ENCODE results near the gene MIEF2.

The MIEF2 gene

GRCh38 chr17:18250259-18250658 lies 10.2 kb upstream of the MIEF2 start:
- no peaks in the 10 kb centered on the region for H3K27me3 ChIP-seq (ENCODE audit: low read depth, low read length)
- peaks cover 60 to 93% of the 10 kb centered on the region in 2 donors for H3K36me3 ChIP-seq (ENCODE audit: control insufficient read depth in 1 of 2, insufficient read depth in 2 of 2, low read length in 2 of 2)
- H3K4me1 ChIP-seq (ENCODE audit: control insufficient read depth in 1 of 2, insufficient read depth in 2 of 2, low read length in 2 of 2): peaks cover 0 to 18% of the 10 kb centered on the region in 2 donors
- H3K9me3 ChIP-seq (ENCODE audit: control insufficient read depth in 1 of 2, low read length in 2 of 2): no peaks in the 10 kb centered on the region
- no peak overlapping the region for H3K27ac ChIP-seq (ENCODE audit: low read length)
- H3K4me3 ChIP-seq (ENCODE audit: low read depth in 1 of 2, low read length in 2 of 2): no peak overlapping the region

- Histone ChIP-seq H3K36me3 (ENCODE audit: control insufficient read depth in 1 of 2, insufficient read depth in 2 of 2, low read length in 2 of 2) (peaks cover 59 to 93% of the 10 kb centered on the region in 2 donors), H3K27ac (ENCODE audit: low read length) (no peak overlapping the region), H3K9me3 (ENCODE audit: control insufficient read depth in 1 of 2, low read length in 2 of 2) (no peaks in the 10 kb centered on the region), H3K4me1 (ENCODE audit: control insufficient read depth in 1 of 2, insufficient read depth in 2 of 2, low read length in 2 of 2) (peaks cover 0 to 18% of the 10 kb centered on the region in 2 donors), H3K4me3 (ENCODE audit: low read depth in 1 of 2, low read length in 2 of 2) (no peak overlapping the region), H3K27me3 (ENCODE audit: low read depth, low read length) (no peaks in the 10 kb centered on the region)
Observed at GRCh38 chr17:18250708-18251107, 9.8 kb upstream of the MIEF2 start.

- peaks cover 0 to 18% of the 10 kb centered on the region in 2 donors for H3K4me1 ChIP-seq (ENCODE audit: control insufficient read depth in 1 of 2, insufficient read depth in 2 of 2, low read length in 2 of 2)
- H3K27me3 ChIP-seq (ENCODE audit: low read depth, low read length): no peaks in the 10 kb centered on the region
- no peak overlapping the region for H3K27ac ChIP-seq (ENCODE audit: low read length)
- H3K9me3 ChIP-seq (ENCODE audit: control insufficient read depth in 1 of 2, low read length in 2 of 2): no peaks in the 10 kb centered on the region
- peaks cover 59 to 93% of the 10 kb centered on the region in 2 donors for H3K36me3 ChIP-seq (ENCODE audit: control insufficient read depth in 1 of 2, insufficient read depth in 2 of 2, low read length in 2 of 2)
- no peak overlapping the region for H3K4me3 ChIP-seq (ENCODE audit: low read depth in 1 of 2, low read length in 2 of 2)
Observed at GRCh38 chr17:18251204-18251603, 9.3 kb upstream of the MIEF2 start.

- no peak overlapping the region for H3K4me3 ChIP-seq (ENCODE audit: low read depth in 1 of 2, low read length in 2 of 2)
- no peak overlapping the region for H3K27ac ChIP-seq (ENCODE audit: low read length)
- H3K4me1 ChIP-seq (ENCODE audit: control insufficient read depth in 1 of 2, insufficient read depth in 2 of 2, low read length in 2 of 2): peaks cover 6 to 22% of the 10 kb centered on the region in 2 donors
- H3K9me3 ChIP-seq (ENCODE audit: control insufficient read depth in 1 of 2, low read length in 2 of 2): no peaks in the 10 kb centered on the region
- peaks cover 57 to 92% of the 10 kb centered on the region in 2 donors for H3K36me3 ChIP-seq (ENCODE audit: control insufficient read depth in 1 of 2, insufficient read depth in 2 of 2, low read length in 2 of 2)
- H3K27me3 ChIP-seq (ENCODE audit: low read depth, low read length): no peaks in the 10 kb centered on the region
Observed at GRCh38 chr17:18252160-18252559, 8.3 kb upstream of the MIEF2 start.

GRCh38 chr17:18253187-18253884 lies 7.1 kb upstream of the MIEF2 start:
- no peaks in the 10 kb centered on the region for H3K27me3 ChIP-seq (ENCODE audit: low read depth, low read length)
- H3K9me3 ChIP-seq (ENCODE audit: control insufficient read depth in 1 of 2, low read length in 2 of 2): no peaks in the 10 kb centered on the region
- H3K4me3 ChIP-seq (ENCODE audit: low read depth in 1 of 2, low read length in 2 of 2): no peak overlapping the region
- H3K27ac ChIP-seq (ENCODE audit: low read length): no peak overlapping the region
- peaks cover 10 to 20% of the 10 kb centered on the region in 2 donors for H3K4me1 ChIP-seq (ENCODE audit: control insufficient read depth in 1 of 2, insufficient read depth in 2 of 2, low read length in 2 of 2)
- peaks cover 57 to 84% of the 10 kb centered on the region in 2 donors for H3K36me3 ChIP-seq (ENCODE audit: control insufficient read depth in 1 of 2, insufficient read depth in 2 of 2, low read length in 2 of 2)

- no peak overlapping the region for H3K27ac ChIP-seq (ENCODE audit: low read length)
- H3K27me3 ChIP-seq (ENCODE audit: low read depth, low read length): no peaks in the 10 kb centered on the region
- no peak overlapping the region for H3K4me3 ChIP-seq (ENCODE audit: low read depth in 1 of 2, low read length in 2 of 2)
- peaks cover 10 to 15% of the 10 kb centered on the region in 2 donors for H3K4me1 ChIP-seq (ENCODE audit: control insufficient read depth in 1 of 2, insufficient read depth in 2 of 2, low read length in 2 of 2)
- no peaks in the 10 kb centered on the region for H3K9me3 ChIP-seq (ENCODE audit: control insufficient read depth in 1 of 2, low read length in 2 of 2)
- peaks cover 53 to 77% of the 10 kb centered on the region in 2 donors for H3K36me3 ChIP-seq (ENCODE audit: control insufficient read depth in 1 of 2, insufficient read depth in 2 of 2, low read length in 2 of 2)
Observed at GRCh38 chr17:18253947-18254821, 6.3 kb upstream of the MIEF2 start.

- Histone ChIP-seq H3K27ac (ENCODE audit: low read length) (no peak overlapping the region), H3K4me1 (ENCODE audit: control insufficient read depth in 1 of 2, insufficient read depth in 2 of 2, low read length in 2 of 2) (peaks cover 13 to 22% of the 10 kb centered on the region in 2 donors), H3K36me3 (ENCODE audit: control insufficient read depth in 1 of 2, insufficient read depth in 2 of 2, low read length in 2 of 2) (peaks cover 51 to 72% of the 10 kb centered on the region in 2 donors), H3K27me3 (ENCODE audit: low read depth, low read length) (no peaks in the 10 kb centered on the region), H3K4me3 (ENCODE audit: low read depth in 1 of 2, low read length in 2 of 2) (no peak overlapping the region), H3K9me3 (ENCODE audit: control insufficient read depth in 1 of 2, low read length in 2 of 2) (no peaks in the 10 kb centered on the region)
Observed at GRCh38 chr17:18254888-18255649, 5.4 kb upstream of the MIEF2 start.

GRCh38 chr17:18256351-18256750 lies 4.1 kb upstream of the MIEF2 start:
- Histone ChIP-seq H3K4me1 (ENCODE audit: control insufficient read depth in 1 of 2, insufficient read depth in 2 of 2, low read length in 2 of 2) (peaks cover 13 to 29% of the 10 kb centered on the region in 2 donors), H3K27ac (ENCODE audit: low read length) (no peak overlapping the region), H3K4me3 (ENCODE audit: low read depth in 1 of 2, low read length in 2 of 2) (no peak overlapping the region), H3K36me3 (ENCODE audit: control insufficient read depth in 1 of 2, insufficient read depth in 2 of 2, low read length in 2 of 2) (peaks cover 41 to 63% of the 10 kb centered on the region in 2 donors), H3K9me3 (ENCODE audit: control insufficient read depth in 1 of 2, low read length in 2 of 2) (no peaks in the 10 kb centered on the region), H3K27me3 (ENCODE audit: low read depth, low read length) (no peaks in the 10 kb centered on the region)

GRCh38 chr17:18256776-18257175 lies 3.7 kb upstream of the MIEF2 start:
- Histone ChIP-seq H3K36me3 (ENCODE audit: control insufficient read depth in 1 of 2, insufficient read depth in 2 of 2, low read length in 2 of 2) (peaks cover 37 to 59% of the 10 kb centered on the region in 2 donors), H3K27ac (ENCODE audit: low read length) (no peak overlapping the region), H3K4me1 (ENCODE audit: control insufficient read depth in 1 of 2, insufficient read depth in 2 of 2, low read length in 2 of 2) (peaks cover 17 to 33% of the 10 kb centered on the region in 2 donors), H3K4me3 (ENCODE audit: low read depth in 1 of 2, low read length in 2 of 2) (peak overlapping the region; percentile 90 to 92), H3K27me3 (ENCODE audit: low read depth, low read length) (no peaks in the 10 kb centered on the region), H3K9me3 (ENCODE audit: control insufficient read depth in 1 of 2, low read length in 2 of 2) (no peaks in the 10 kb centered on the region)

- Histone ChIP-seq H3K9me3 (ENCODE audit: control insufficient read depth in 1 of 2, low read length in 2 of 2) (no peaks in the 10 kb centered on the region), H3K36me3 (ENCODE audit: control insufficient read depth in 1 of 2, insufficient read depth in 2 of 2, low read length in 2 of 2) (peaks cover 31 to 52% of the 10 kb centered on the region in 2 donors), H3K27me3 (ENCODE audit: low read depth, low read length) (no peaks in the 10 kb centered on the region), H3K4me1 (ENCODE audit: control insufficient read depth in 1 of 2, insufficient read depth in 2 of 2, low read length in 2 of 2) (peaks cover 18 to 40% of the 10 kb centered on the region in 2 donors), H3K4me3 (ENCODE audit: low read depth in 1 of 2, low read length in 2 of 2) (peak overlapping the region; percentile 90 to 92), H3K27ac (ENCODE audit: low read length) (peak overlapping the region; percentile 87)
Observed at GRCh38 chr17:18257268-18257981, 3.0 kb upstream of the MIEF2 start.
